ENCODE measurements around the gene LECT2. TPM values are rescaled to one million over a fixed set of nuclear protein-coding genes. Genes with fewer than 3 reads are reported as not detected.

Gene LECT2
- total RNA-seq, result not detected in 2 replicates

GRCh38 chr5:135954899-135955298 is at the start of gene LECT2:
Gene LECT2 (minus strand): TSS chr5:135954983. CDS start chr5:135954833, 150 bp downstream.
- no peak for DNase-seq (ENCODE audit: low read depth, low spot score)

DNA sequence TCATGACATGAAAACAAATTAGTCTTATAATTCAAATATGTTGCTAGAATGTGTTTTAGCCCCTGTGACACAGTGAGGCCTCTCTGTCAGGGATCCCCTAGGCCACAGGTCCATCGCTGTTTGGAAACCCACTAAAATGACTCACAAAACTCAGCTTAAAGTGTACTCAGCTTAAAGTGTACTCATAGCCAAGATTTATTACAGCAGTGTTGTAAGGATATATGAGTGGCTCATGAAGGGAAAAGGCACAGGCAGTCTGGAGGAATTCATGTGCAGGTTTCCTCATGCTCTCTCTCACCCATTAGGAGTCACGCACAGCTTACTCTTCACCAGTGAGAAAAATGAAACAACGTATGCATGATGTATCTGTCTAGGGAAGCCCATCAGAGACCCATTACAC is 49.7 kb upstream of the LECT2 start:
- DNase-seq (ENCODE audit: low read depth, low spot score), result no peak

DNA sequence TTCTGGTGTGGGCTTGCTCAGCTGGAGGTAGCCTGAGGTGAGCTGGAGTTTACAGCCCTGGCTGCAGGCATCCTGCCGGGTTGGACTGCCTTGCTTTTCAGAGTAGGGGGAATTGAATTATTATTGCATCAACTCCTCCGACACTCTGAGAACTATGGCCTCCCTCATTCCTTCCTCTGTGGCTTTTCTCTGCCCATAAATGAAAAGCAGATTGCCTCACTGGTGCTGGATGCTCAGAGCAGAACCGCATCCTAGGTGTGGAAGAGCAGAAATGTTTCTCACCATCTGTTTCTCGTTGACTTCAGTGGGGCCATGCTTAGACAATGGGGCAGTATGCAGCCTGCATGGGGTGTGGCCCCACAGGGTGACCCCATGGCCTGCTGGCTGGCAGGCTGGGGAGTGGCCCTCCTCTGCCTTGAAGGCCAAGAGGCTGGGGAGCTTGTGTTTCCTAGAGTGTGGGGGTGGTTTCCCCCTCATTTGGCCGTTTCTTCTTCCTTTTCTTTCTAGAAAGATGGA is 46.7 kb upstream of the LECT2 start:
- DNase-seq (ENCODE audit: low read depth, low spot score), result no peak

DNA sequence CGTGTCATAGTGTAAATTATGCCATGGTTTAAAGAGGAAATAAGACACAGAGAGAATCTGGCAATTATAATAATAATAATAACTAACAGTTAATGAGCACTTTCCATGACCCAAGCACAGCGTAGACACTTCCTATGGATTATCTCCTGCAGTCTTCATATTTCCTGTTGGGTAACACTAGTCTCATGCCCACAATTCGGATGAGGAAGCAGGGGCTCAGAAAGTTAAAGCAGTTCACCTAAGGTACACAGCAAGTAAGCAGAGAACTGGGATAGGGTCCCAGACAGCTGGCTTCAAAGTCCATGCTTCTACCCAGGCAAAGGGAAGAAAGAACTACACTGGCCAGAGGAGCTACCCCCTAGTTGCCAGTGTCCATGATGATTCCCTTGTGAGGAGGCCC is 46.1 kb upstream of the LECT2 start:
- no peak for DNase-seq (ENCODE audit: low read depth, low spot score)

GRCh38 chr5:136000147-136000546 is 45.4 kb upstream of the LECT2 start:
- DNase-seq (ENCODE audit: low read depth, low spot score), result no peak

DNA sequence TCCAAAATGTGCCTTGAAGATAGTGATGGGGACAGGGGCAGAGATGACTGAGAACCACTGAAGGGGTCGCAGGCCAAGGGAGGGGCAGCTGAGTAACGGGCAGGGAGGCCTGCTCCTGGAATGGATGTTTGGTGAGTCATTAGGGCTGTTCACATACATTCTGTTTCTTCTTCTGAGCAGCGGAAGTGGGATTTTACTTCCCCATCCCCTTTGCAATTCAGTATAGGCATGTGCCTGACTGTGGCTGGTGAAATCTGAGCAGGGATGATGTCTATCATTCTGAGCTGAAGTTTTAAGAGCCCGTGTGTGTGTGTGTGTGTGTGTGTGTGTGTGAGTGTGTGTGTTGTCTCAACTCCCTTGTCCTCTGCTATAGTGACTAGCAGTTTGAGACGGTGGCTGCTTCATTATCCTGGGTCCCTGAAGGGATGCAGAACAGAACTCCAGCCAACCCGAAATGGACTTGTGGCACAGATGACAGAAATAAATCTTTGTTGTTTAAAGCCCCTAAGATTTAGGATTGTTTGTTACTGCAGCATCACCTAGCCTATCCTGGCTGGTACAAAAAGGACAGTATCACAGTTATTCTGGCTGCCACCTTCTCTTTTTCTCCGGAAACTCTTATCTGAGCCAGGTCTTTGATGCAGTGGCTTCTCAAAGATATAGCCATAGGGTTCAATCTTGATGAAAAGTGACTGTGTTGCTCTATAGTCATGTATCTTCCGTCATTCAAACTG is 44.8 kb upstream of the LECT2 start:
- DNase-seq (ENCODE audit: low read depth, low spot score), result no peak

DNA sequence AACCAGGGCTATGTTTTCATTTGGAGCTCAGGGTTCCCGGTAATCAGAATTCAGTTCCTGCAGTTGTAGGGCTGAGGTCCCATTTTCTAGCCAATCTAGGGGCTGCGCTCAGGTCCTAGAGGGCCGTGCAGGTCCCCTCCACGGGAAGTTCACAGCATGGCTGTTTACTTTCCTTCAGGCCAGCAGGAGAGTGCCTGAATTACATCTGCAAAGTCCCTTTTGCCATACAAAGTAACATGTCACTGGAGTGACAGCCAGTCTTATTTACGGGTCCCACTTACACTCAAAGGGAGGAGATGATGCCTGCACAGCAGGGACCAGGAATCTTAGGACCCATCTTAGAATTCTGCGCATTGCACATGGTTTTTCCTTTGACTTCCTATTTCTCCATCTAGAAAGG is 44.1 kb upstream of the LECT2 start:
- no peak for DNase-seq (ENCODE audit: low read depth, low spot score)

- no peak for DNase-seq (ENCODE audit: low read depth, low spot score)
Observed at GRCh38 chr5:135997673-135998335, 43.0 kb upstream of the LECT2 start.

- DNase-seq (ENCODE audit: low read depth, low spot score), result no peak
Observed at GRCh38 chr5:135996611-135997010, 41.8 kb upstream of the LECT2 start.

DNA sequence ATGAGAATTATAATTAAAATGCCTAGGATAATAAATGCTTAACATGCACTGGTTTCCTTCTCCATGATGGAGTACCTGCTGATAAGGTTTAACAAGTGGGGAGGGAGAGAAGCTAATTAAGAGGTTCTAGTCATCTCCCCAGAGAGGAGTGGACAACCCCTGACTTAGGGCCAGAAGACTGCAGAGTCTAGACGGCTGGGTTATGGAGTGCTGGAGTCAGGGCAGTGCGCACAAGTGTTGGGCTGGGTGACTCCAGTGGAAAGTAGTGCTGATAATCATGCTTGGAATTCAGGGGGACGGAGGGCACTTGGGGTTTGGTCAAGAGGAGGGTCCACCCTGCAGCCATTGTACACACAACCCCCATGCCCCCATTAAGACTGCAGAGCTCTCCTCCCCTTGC is 41.2 kb upstream of the LECT2 start:
- DNase-seq (ENCODE audit: low read depth, low spot score), result no peak

GRCh38 chr5:135993880-135994636 is 39.3 kb upstream of the LECT2 start:
- DNase-seq (ENCODE audit: low read depth, low spot score), result no peak

DNA sequence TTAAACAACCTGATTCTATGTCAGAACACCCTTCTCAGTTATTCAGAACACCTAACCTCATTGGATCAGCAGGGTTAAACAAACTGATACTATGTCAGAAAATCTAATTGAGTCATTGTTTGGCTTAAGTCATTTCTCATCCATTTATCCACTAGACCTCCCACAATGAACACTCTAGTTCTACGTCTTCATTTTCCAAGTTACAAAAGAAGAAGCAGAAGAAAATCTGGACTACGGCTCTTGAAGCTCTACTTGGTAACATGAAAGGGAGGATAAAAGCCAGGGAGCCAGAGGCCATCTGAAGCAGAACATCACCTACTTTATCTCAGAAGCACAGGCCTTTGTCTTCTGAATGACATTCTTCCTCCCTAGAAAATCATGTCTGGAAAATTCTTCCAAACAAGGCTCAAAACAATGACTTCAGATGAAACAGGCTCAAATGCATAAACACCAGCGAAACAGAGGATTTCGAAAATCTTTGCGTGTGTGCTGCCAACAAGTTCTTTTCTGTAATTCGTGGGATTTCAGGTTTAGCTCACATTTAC is 38.6 kb upstream of the LECT2 start:
- no peak for DNase-seq (ENCODE audit: low read depth, low spot score)

DNA sequence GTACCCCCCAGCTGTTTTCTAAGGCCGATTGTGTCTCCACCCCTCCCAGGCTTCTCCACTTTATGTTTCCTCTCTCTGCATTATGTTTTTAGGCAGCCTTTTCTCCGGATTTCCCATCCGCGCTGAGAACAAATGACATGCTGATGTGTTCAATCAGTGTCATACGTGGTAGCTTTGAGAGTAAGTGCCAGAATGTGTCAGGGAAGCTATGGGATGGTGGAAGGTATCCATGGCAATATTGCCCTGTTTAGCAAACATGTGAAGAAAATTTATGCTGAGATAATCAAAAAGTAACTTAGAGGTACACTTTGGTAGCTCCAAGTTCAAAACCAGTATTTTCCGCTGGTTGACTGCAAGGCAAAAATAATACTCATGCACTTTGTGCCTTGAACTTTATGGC is 36.6 kb upstream of the LECT2 start:
- DNase-seq (ENCODE audit: low read depth, low spot score), result no peak

- no peak for DNase-seq (ENCODE audit: low read depth, low spot score)
Observed at GRCh38 chr5:135990528-135991255, 35.9 kb upstream of the LECT2 start.

GRCh38 chr5:135989686-135990085 is 34.9 kb upstream of the LECT2 start:
- DNase-seq (ENCODE audit: low read depth, low spot score), result no peak

DNA sequence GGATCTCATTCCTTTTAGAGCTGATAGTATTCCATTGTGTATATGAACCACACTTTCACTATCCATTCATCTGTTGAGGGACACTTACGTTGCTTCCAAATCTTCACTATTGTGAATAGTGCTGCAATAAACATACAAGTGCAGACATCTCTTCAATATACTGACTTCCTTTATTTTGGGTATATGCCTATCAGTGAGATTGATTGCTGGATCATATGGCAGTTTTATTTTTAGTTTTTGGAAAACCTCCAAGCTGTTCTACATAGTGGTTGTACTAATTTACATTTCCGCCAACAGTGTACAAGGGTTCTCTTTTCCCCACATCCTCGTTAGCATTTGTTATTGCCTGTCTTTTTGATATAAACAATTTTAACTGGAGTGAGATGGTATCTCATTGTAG is 33.8 kb upstream of the LECT2 start:
- DNase-seq (ENCODE audit: low read depth, low spot score), result no peak

- no peak for DNase-seq (ENCODE audit: low read depth, low spot score)
Observed at GRCh38 chr5:135986891-135987401, 32.2 kb upstream of the LECT2 start.

- DNase-seq (ENCODE audit: low read depth, low spot score), result no peak
Observed at GRCh38 chr5:135986401-135986800, 31.6 kb upstream of the LECT2 start.

GRCh38 chr5:135985951-135986350 is 31.2 kb upstream of the LECT2 start:
- no peak for DNase-seq (ENCODE audit: low read depth, low spot score)

- DNase-seq (ENCODE audit: low read depth, low spot score), result no peak
Observed at GRCh38 chr5:135980620-135981019, 25.8 kb upstream of the LECT2 start.

GRCh38 chr5:135979510-135979909 is 24.7 kb upstream of the LECT2 start:
- DNase-seq (ENCODE audit: low read depth, low spot score), result no peak

Data from pulmonary artery endothelial cell (primary cell).